Kidney epithelial cell (primary cell): ENCODE data around the gene TCF7L2. TPM values are rescaled to one million over a fixed set of nuclear protein-coding genes. Genes with fewer than 3 reads are reported as not detected.

Experiments used
- DNase-seq: peaks from one replicate; pipeline ENCODE4 v3.0.0-alpha.2; 2010; ENCODE audit warnings: low read depth
- H3K27me3 ChIP-seq: 2 replicates; pipeline ENCODE4 v1.6.0; 2011; ENCODE audit warnings: low read length; ENCODE audit not compliant: control insufficient read depth, insufficient read depth
- H3K36me3 ChIP-seq: 2 replicates; pipeline ENCODE4 v1.5.1; 2011; ENCODE audit warnings: low read length; ENCODE audit not compliant: control insufficient read depth, insufficient read depth
- H3K4me3 ChIP-seq: 2 replicates; pipeline ENCODE4 v1.5.1; 2011; ENCODE audit warnings: low read depth, mild to moderate bottlenecking, control low read depth, low read length
- total RNA-seq: library from RNA; depleted of rRNA; stranded (reverse); fragments of >200 nt; gene quantifications from 2 replicates; pipeline ENCODE4 v1.2.3, GENCODE V29; 2015
- TF ChIP-seq, protein P1 (sequence below): IDR thresholded peaks from 2 replicates; pipeline ENCODE4 v1.5.1; 2011; ENCODE audit warnings: mild to moderate bottlenecking, moderate library complexity, low read length, control low read depth, inconsistent platforms; ENCODE audit not compliant: insufficient read depth, poor library complexity, severe bottlenecking

TCF7L2 gene
- total RNA-seq, 1 donor from 2014 or later: 3.4 TPM

DNA sequence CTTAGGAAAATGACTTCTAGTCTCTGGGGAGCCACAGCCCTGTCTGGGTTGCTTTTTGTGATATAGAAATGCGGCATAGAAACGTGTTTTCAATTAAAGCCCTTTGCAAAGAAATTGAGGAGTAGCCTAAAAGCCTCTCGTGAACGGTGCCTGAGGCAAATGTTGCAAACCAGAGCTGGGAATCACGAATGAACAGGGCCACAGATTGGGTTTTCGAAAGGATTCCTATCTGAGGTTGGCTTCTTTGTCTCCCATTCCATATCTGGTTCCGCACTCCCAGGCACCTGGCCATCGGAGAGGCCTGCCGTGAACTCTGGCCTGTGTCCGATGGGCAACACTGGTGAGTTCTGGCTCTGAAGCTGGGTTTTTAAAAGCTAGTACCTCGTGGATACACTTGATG is 221.6 kb downstream of the TCF7L2 start:
- H3K36me3 ChIP-seq: no peaks in the 10 kb centered on the region
- DNase-seq: no peak
- TF ChIP-seq, protein P1, sequence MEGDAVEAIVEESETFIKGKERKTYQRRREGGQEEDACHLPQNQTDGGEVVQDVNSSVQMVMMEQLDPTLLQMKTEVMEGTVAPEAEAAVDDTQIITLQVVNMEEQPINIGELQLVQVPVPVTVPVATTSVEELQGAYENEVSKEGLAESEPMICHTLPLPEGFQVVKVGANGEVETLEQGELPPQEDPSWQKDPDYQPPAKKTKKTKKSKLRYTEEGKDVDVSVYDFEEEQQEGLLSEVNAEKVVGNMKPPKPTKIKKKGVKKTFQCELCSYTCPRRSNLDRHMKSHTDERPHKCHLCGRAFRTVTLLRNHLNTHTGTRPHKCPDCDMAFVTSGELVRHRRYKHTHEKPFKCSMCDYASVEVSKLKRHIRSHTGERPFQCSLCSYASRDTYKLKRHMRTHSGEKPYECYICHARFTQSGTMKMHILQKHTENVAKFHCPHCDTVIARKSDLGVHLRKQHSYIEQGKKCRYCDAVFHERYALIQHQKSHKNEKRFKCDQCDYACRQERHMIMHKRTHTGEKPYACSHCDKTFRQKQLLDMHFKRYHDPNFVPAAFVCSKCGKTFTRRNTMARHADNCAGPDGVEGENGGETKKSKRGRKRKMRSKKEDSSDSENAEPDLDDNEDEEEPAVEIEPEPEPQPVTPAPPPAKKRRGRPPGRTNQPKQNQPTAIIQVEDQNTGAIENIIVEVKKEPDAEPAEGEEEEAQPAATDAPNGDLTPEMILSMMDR: no peak
- no peak overlapping the region for H3K4me3 ChIP-seq
- H3K27me3 ChIP-seq: no peaks in the 10 kb centered on the region

DNA sequence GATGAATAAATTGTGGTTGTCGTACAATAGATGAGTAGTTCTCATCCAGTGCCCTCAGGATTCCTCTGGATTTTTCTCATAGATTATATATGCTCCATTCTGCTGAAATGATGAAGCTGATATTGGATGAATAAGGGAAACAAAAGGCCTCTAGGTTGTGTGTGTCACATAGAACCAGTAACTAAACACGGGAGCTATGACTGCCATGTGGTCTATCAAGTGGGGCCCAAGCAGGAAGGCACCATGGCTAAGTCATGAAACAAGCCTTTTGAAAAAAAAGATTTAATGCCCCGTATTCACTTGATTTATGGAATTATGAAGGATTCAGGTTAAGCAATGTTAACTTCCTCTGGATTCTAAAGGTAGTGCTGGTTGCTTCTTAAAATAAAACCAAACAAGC is 225.1 kb downstream of the TCF7L2 start:
- Histone ChIP-seq H3K36me3 (no peaks in the 10 kb centered on the region), H3K27me3 (no peaks in the 10 kb centered on the region), H3K4me3 (no peak overlapping the region)
- DNase-seq: no peak
- TF ChIP-seq, protein P1: no peak

- H3K4me3 ChIP-seq: no peak overlapping the region
- TF ChIP-seq, protein P1: no peak
- DNase-seq: no peak
- H3K27me3 ChIP-seq: no peaks in the 10 kb centered on the region
- no peaks in the 10 kb centered on the region for H3K36me3 ChIP-seq
Measured at GRCh38 chr10:113175756-113176651, 226.0 kb downstream of the TCF7L2 start.

GRCh38 chr10:113176652-113177155 is 226.7 kb downstream of the TCF7L2 start:
- DNase-seq: no peak
- Histone ChIP-seq H3K36me3 (no peaks in the 10 kb centered on the region), H3K4me3 (no peak overlapping the region), H3K27me3 (no peaks in the 10 kb centered on the region)
- TF ChIP-seq, protein P1: no peak

DNA sequence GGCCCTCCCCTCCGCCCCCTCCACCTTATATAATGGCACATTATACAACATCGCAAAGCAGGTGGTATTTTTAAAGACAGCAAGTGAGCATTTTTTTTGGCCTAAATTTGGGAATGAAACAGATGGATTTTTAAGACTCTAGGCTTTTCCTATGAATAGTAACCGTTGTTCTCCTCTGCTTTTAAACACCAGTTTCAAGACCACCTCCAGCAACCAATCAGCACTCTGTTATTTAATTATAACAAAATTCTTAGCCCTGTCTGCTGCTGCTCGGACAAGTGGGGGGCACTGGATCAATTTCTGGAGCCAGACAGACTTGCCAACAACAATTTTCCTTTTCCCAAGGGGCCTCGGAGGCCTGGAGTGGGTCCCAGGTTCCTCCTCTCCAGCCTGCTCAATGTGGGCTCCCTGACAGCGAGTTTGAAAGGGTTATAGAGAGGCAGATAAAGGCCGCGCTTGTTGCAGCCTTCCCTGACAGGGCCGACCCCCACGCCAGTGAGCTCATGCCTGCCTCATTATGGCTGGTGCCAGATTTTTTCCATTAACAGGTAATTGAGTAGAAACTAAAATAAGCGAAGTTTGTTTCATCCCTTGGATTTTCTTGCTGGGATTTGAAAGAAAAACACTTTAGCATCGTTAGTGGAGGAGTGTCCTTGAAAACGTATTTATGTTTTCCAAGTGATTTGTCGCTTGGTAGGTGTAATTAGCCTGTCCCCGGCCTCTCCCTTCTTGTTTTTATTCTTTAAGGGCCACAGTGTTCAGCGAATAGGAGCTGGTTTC is 227.3 kb downstream of the TCF7L2 start:
- DNase-seq: no peak
- Histone ChIP-seq H3K27me3 (no peaks in the 10 kb centered on the region), H3K36me3 (no peaks in the 10 kb centered on the region), H3K4me3 (no peak overlapping the region)
- TF ChIP-seq, protein P1: no peak
